ENCODE data around the gene LRMDA. TPM values are rescaled to one million over a fixed set of nuclear protein-coding genes. Genes with fewer than 3 reads are reported as not detected.

LRMDA gene
- total RNA-seq, 1 donor from 2014 or later, result 19.4 TPM

DNA sequence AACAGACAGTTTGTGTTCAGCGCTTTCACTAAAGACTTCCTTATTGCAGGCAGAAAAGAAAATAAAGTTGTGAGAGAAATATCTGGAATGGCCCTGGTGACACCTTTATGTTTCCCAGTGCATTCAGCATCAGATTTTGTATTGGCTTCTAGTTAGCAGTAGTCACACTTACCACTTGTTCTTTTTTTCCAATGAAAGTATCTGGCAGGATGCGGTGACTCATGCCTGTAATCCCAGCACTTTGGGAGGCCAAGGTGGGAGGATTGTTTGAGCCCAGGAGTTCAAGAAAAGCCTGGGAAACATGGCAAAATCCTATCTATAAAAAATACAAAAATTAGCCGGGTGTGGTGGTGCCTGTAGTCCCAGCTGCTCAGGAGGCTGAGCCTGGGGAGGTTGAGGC, 649.6 kb downstream of the LRMDA start:
- DNase-seq (ENCODE audit: low spot score), result no peak
- H3K36me3 Mint-ChIP-seq (ENCODE audit: low read depth, unreplicated experiment), result no peaks in the 10 kb centered on the region
- H3K4me3 Mint-ChIP-seq (ENCODE audit: unreplicated experiment), result no peak overlapping the region
- TF ChIP-seq, protein P1, sequence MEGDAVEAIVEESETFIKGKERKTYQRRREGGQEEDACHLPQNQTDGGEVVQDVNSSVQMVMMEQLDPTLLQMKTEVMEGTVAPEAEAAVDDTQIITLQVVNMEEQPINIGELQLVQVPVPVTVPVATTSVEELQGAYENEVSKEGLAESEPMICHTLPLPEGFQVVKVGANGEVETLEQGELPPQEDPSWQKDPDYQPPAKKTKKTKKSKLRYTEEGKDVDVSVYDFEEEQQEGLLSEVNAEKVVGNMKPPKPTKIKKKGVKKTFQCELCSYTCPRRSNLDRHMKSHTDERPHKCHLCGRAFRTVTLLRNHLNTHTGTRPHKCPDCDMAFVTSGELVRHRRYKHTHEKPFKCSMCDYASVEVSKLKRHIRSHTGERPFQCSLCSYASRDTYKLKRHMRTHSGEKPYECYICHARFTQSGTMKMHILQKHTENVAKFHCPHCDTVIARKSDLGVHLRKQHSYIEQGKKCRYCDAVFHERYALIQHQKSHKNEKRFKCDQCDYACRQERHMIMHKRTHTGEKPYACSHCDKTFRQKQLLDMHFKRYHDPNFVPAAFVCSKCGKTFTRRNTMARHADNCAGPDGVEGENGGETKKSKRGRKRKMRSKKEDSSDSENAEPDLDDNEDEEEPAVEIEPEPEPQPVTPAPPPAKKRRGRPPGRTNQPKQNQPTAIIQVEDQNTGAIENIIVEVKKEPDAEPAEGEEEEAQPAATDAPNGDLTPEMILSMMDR (IDR thresholded peaks at IDR 0.05; ENCODE audit: unreplicated experiment), result no peak
- H3K27ac Mint-ChIP-seq (ENCODE audit: unreplicated experiment), result no peak overlapping the region
- no peaks in the 10 kb centered on the region for H3K9me3 Mint-ChIP-seq (ENCODE audit: unreplicated experiment)
- H3K27me3 Mint-ChIP-seq (ENCODE audit: unreplicated experiment), result no peaks in the 10 kb centered on the region
- peaks cover 6% of the 10 kb centered on the region for H3K4me1 Mint-ChIP-seq (ENCODE audit: unreplicated experiment)

DNA sequence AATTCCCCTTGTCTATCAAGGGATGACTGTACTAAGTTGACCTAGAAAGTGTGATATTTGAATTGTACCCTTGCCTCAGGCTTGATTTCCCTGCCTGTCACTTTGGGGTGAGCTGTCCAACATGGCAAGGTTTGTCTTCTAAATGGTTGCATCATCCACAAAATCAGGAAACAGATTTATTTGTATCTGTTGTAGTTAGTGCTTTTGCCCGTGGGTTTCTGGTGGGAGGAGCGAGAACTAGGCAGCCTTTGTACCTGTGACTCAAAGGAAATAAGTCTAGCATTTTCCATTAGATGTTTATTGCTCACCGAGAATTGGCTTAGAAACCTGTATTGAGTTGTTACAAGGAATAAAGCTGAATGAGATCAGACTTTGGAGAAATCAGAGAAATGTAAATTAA, 650.8 kb downstream of the LRMDA start:
- Mint-ChIP-seq H3K4me1 (ENCODE audit: unreplicated experiment) (peaks cover 6% of the 10 kb centered on the region), H3K27ac (ENCODE audit: unreplicated experiment) (no peak overlapping the region), H3K4me3 (ENCODE audit: unreplicated experiment) (no peak overlapping the region), H3K9me3 (ENCODE audit: unreplicated experiment) (no peaks in the 10 kb centered on the region), H3K27me3 (ENCODE audit: unreplicated experiment) (no peaks in the 10 kb centered on the region), H3K36me3 (ENCODE audit: low read depth, unreplicated experiment) (no peaks in the 10 kb centered on the region)
- TF ChIP-seq, protein P1 (IDR thresholded peaks at IDR 0.05; ENCODE audit: unreplicated experiment), result no peak
- no peak for DNase-seq (ENCODE audit: low spot score)

DNA sequence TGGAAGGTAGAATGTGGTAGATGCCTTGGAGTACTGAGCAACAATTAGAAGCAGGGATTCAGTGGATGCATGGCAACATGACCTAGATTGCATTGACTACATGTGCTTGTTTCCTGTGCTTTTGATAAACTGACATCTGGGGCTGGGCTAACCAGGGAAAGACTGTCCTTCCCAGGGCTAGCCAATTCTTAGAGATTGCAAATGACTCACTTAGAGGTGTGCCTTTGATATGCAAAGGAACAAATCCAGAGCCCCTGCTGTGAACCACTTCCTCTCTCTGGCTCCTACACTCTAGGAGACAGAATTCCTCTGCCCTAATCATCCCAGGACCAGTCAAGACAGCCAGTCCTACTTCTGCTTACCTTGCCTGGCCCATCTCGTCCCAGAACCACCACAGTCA, 651.5 kb downstream of the LRMDA start:
- H3K27me3 Mint-ChIP-seq (ENCODE audit: unreplicated experiment), result no peaks in the 10 kb centered on the region
- TF ChIP-seq, protein P1 (IDR thresholded peaks at IDR 0.05; ENCODE audit: unreplicated experiment), result no peak
- H3K4me3 Mint-ChIP-seq (ENCODE audit: unreplicated experiment), result no peak overlapping the region
- no peak overlapping the region for H3K27ac Mint-ChIP-seq (ENCODE audit: unreplicated experiment)
- DNase-seq (ENCODE audit: low spot score), result no peak
- no peaks in the 10 kb centered on the region for H3K9me3 Mint-ChIP-seq (ENCODE audit: unreplicated experiment)
- H3K36me3 Mint-ChIP-seq (ENCODE audit: low read depth, unreplicated experiment), result no peaks in the 10 kb centered on the region
- peaks cover 6% of the 10 kb centered on the region for H3K4me1 Mint-ChIP-seq (ENCODE audit: unreplicated experiment)

DNA sequence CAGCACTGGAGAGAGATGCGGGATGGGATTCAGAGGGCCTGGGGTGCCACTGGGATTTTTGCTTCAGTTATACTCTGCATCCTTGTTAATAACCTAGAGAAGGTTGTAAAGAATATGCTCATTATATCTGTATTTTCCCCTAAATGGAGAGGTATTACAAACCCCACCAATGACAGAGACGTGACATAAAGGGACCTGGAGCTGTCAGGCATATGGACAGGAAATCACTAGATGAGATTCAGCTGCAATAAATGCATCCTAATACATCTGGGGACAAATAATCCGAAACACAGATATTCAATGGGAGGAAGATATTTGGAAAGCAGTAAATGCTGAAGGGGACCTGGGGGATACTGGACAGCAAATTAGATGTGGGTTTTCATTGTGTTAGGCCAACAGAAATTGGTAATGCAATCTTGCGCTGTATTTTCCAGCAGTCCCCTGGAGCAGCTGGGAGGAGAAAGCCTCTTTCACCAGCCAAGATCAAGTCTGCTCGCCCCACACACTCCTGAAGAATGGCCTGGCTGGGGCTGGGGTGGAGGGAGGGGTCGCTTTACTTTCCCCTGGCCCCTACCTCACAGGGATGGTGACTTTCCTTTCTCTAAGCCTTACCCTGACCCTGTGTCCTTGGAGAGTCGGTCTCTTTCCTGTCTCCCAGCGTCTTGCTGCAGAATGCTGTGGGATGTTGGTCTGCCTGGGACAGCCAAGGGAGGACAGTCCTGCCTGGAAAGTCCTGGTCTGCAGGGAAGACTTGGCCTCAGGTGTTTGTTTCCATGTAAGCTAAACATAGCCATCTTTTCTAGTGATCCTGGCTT, 653.8 kb downstream of the LRMDA start:
- no peaks in the 10 kb centered on the region for H3K36me3 Mint-ChIP-seq (ENCODE audit: low read depth, unreplicated experiment)
- no peak for DNase-seq (ENCODE audit: low spot score)
- peaks cover 6% of the 10 kb centered on the region for H3K4me1 Mint-ChIP-seq (ENCODE audit: unreplicated experiment)
- TF ChIP-seq, protein P1 (IDR thresholded peaks at IDR 0.05; ENCODE audit: unreplicated experiment), result no peak
- no peak overlapping the region for H3K4me3 Mint-ChIP-seq (ENCODE audit: unreplicated experiment)
- no peak overlapping the region for H3K27ac Mint-ChIP-seq (ENCODE audit: unreplicated experiment)
- no peaks in the 10 kb centered on the region for H3K9me3 Mint-ChIP-seq (ENCODE audit: unreplicated experiment)
- no peaks in the 10 kb centered on the region for H3K27me3 Mint-ChIP-seq (ENCODE audit: unreplicated experiment)

DNA sequence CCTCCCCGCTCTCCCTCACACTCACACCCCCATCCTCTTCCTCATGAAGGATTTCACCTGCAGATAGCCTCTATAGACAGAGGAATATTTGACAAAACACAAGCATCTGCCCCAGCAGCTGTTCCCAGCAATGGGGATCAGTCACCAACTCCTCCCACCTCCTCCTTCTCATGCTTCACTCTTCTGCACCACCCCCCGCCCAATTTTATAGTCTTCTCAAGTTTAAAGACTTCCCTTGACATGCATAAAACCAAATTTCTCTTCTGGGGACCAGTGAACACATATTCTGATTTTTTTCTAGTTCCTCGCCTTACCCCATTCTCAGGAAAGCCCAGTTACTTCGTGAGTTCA, 654.4 kb downstream of the LRMDA start:
- TF ChIP-seq, protein P1 (IDR thresholded peaks at IDR 0.05; ENCODE audit: unreplicated experiment), result no peak
- DNase-seq (ENCODE audit: low spot score), result no peak
- Mint-ChIP-seq H3K27ac (ENCODE audit: unreplicated experiment) (no peak overlapping the region), H3K36me3 (ENCODE audit: low read depth, unreplicated experiment) (no peaks in the 10 kb centered on the region), H3K27me3 (ENCODE audit: unreplicated experiment) (no peaks in the 10 kb centered on the region), H3K4me1 (ENCODE audit: unreplicated experiment) (peaks cover 6% of the 10 kb centered on the region), H3K4me3 (ENCODE audit: unreplicated experiment) (no peak overlapping the region), H3K9me3 (ENCODE audit: unreplicated experiment) (no peaks in the 10 kb centered on the region)
